ENCODE results near the gene UBE2V1.
A peak's percentile ranks its signal among the peaks of the same experiment; 100 is the strongest.
"Not testable (repeated sequence)": the region's sequence is repeated elsewhere in the genome, so short reads cannot be mapped to it uniquely, and the experiment has no call there.

The UBE2V1 gene

DNA sequence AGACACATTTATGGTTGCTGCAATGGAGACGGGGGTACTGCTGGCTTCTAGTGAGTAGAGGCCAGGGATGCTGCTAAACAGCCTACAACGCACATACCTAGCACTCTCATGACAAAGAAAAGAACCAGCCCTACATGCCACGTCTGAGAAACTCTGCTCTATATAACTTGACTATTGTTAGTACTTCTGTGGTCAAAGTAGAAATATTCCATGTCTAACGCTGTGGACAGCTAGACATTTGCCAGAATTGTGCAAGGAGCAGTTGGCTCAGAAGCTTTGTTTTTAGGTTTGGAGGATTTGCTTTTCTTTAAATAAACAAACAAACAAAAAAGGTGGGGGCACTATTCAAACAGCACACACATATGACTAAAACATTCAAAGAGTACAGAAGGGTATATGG lies 20.5 kb downstream of the UBE2V1 start:
- DNase-seq = no peak

DNA sequence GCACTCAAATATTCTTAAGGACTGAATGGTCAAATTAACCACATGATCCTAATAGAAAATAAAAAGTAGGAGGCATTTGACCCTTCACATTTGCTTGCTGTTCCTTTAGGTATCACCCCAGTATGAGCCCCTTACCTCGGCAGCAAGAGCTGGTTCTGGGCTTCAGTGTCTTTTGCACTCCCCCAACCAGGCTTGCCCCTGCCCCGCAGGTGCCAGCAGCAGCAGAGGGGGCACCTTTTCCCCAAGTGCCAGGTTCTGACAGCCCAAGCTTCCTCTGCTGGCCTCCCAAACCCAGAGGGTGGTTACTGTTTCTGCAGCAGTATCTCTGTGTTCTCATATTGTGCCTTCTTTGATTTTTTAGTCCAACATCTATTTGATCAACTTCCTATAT lies 23.2 kb downstream of the UBE2V1 start:
- DNase-seq = no peak

DNA sequence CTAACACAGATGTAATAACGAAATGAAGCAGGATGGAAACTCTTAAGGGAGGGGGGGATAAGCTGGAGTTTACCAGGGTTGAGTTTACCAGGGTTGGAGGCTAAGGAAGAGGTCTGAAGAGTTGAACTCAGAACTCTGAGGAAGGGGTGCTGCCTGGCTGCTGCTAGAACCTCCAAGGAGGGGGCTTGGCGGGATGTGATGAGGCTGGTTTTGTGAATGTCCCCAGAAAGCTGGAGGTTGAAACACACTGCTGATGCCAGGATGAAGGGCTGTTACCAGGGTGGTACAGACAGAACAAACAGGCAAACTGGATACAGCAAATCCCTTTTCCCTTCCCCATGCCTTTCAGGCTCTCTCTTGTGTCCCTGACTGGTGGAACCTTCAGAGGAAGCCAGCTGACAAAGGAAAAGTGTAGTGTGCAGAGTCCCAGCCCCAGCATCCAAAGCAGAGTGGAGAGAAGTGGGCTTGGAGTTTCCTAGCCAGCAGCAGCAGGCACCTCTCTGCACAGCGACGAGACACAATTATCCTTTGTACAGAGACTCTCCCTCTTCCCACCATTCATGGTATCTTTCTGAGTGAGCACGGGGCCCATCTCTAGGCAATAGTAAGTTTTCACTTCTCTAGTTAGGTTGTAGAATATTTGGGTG lies 23.7 kb downstream of the UBE2V1 start:
- DNase-seq = no peak

DNA sequence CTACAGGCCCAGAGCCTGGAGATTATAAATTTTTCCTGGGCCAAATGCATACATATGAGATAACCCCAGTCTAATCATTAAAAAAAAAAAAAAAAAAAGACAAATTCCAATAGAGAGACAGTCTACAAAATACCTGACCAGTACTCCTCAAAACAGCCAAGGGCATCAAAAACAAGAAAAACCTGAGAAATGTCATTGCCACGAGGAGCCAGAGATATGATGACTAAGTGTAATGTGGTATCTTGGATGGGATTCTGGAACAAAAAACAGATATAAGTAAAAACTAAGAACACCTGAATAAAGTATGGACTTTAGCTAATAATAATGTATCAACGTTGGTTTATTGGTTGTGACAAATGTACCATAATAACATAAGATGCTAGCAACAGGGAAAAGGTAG lies 24.9 kb downstream of the UBE2V1 start:
- no peak for DNase-seq

DNA sequence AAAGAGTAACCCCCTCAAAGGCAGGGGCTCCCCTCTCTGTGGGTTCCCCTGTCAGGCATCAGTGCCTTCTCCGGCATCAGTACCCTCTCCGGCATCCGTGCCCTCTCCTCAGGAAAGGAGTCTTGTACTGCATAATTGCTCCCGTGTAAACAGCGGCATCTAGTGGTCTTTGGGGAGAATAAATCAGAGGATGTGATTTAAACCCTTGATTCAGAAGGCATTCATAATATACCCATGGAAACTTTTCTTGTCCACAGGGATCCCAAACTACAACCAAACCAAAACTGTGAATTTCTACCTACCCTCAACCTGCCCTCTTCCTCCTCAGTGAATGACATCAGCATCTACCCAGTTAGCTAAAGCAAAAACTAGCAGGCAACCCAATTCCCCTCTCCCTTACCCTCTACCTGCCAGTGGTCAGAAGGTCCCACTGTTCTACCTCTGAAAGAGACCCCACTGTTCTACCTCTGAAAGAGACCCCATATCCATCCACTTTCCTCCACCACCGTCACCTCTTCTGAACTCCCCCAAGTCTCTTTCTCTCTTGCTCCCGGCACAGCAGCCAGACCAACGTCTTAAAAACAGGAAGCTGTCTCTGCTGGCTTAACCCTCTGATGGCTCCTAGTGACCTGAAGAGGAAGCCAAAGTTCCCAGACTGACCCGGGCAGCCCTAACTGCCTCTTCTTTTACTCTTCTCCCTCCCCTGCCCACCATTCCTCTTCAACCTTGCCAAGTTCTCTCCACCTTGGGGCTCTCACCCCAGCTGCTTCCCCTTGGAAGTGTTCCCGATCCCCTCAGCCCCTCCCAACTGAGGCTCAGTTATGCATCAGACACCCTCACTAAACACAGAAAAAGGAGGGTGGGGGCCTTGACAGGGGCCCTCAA lies 27.2 kb downstream of the UBE2V1 start:
- DNase-seq = peak; percentile 37

DNA sequence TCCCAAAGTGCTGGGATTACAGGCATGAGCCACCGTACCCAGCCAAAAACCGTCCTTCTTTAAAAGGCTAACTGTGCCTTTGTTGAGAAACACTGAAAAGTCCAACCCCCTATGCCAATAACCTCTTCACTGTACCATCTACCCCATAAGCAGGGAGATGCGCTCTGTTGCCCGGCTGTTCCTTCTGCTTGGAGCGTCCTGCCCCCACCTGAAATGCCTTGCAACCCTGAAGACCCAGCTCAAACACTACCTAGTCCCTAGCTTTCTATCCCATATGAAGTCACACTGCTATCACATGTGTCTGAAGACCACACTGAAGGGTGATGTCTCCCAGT lies 27.8 kb downstream of the UBE2V1 start:
- DNase-seq = no peak

DNA sequence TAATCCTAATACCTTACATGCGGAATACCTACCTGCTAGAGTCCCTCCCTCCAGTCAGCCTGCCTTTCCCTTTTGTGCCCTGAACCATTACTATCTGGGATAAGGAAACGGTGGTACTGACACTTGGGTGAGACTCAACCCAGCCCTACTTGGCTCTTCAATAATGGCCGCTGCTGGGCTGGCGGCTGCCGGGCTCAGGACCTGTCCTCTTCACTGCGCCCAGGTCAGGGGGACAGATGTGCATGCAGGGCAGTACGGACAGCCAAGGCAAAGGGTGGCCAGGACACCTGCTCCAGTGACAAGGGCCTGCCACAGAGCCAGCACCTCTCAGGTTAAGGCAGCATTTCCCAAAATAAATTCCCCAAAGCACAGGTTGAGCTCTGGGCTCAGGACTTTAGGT lies 29.9 kb downstream of the UBE2V1 start:
- no peak for DNase-seq

DNA sequence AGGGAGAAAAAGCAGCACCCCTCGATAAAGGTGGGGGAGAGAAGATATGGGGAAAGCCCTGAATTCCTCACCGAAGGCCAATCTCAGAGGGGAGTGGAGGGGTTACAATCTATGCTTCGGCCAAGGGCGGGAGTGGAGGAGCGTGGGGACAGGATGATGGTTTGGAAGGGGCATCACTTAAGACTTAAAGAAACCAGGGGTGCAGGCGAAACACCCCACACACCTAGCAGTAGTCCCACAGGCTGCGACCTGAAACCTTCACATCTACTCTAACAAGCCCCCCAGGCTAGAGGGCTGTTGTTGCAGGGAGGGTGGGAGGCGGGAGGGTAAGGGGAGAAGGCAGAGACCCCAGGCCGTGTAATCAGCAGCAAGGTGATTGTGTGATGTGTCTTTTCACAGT lies 30.9 kb downstream of the UBE2V1 start:
- not testable (repeated sequence) for DNase-seq

DNA sequence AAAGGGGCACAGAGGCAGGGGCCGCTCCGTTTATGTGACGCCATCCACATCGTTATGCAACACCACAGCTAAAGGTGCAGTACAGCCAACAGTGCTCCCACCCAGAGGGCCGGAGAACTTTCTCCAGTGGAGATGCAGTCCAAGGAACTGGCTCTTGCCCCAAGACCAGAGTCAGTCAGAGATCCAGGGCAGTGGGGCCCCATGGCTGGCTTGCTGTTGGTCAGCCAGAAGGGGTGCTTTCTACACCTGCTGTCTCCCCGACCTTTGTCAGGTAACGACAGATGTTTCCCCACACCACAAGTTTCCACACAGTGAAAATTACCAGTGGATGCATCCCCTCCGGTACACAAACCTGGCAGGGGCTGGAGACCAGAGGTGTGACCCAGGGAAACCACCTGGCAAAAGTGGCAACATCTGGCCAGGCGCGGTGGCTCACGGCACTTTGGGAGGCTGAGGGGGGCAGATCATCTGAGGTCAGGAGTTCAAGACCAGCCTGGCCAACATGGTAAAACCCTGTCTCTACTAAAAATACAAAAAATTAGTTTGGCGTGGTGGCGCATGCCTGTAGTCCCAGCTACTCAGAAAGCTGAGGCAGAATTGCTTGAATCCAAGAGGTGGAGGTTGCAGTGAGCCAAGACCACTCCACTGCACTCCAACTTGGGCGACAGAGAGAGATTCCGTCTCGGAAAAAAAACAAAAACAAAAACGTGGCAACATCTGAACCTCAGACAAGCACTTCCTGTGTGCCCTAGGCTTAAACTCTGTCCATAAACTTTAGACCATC lies 34.9 kb downstream of the UBE2V1 start:
- no peak for DNase-seq

DNA sequence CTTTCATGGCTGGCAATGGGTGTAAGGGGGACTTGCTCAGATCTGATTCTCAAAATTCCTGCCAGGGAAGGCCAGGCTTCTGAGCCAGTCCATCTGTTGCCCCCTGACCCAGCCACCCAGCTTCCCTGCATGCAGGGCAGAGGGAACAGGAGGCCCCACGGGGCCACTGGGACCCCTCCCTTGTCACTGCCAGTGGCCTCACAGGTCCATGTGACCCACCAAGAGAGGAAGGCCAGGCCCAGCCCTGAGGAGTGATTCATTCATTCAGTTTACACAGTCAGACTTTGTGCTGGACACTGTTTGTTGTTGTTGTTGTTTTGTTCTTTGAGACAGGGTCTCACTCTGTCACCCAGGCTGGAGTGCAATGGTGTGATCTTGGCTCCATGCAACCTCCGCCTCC lies 39.5 kb downstream of the UBE2V1 start:
- DNase-seq = no peak

DNA sequence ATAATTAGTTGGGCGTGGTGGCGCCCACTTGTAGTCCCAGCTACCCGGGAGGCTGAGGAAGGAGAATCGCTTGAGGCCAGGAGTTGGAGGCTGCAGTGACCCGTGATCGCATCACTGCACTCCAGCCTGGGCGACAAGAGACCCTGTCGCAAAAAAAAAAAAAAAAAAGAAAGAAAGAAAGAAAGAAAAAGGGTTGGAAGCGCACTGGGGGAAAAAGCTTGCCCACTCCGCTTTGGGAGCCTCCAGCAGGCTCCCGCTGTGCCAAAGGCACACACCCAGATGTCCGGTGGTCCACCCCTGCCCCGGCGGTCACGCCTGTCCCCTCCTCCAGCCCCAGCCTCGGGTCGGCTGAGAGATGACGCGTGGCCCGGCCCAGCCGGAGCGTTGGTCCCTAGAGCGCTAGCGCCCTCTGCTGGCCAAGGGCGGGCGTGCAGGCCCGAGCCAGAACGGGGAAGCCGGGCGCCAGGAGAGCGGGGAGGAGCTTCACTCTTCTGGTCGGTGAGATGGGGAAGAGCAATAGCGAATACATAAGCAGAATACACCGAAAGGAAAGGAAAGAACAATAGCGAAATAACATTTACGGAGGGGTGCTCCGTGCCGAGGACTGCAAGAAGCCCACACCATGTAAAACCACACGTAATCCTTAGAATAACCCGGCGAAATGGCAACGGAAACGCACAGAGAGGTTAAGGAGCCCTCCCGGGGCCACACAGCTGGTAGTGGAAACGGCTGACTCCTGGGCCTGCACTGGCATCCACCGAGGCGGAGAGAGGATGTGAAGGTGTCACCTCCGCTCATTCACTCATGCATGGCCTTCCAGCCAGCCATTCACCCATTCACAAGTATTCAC lies 41.7 kb downstream of the UBE2V1 start:
- DNase-seq = peak; percentile 66

DNA sequence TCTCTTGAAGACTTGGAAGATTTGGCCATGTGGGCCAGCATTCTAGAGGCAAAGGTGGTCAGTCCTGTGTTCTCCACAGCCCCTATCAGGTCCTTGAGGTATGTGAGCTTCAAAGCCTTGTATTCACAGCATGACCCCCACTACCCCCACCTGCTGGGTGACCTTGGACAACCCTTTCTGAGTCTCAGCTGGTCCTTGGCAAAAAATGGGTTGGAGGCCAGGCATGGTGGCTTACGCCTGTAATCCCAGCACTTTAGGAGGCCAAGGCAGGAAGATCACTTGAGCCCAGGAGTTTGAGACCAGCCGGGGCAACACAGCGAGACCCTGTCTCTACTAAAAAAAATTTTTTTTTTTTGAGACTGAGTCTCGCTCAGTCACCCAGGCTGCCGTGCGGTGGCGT lies 42.6 kb downstream of the UBE2V1 start:
- DNase-seq = no peak

DNA sequence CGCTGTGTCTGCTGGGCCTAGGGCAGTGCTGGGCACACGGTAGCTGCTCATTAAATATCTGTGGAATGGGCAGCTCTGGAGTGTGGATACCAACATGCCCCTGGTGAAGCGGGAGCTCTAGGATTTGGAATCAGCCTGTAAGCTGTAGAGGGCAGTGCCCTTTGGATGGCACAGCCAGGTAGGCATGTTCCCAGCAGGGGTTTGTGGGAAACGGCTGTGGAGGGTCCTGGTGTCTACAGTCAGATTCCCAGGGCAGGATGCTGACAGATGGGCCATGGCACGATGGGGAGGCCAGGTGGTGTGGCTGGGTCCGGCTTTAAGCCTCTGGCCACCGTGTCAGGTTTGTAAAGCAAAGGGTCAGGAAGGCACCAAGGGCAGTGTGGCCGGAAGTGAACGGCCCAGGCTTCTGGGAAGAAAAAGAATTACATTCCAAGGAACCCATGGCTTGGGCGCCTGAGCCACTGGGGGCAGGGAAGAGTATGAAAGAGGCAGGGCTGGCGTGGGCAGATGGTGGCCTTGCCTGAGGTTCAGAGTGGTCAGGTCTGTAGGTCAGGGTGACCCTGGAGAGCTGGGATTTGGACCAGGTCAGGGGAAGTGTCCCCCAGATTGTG lies 44.8 kb downstream of the UBE2V1 start:
- DNase-seq = no peak

DNA sequence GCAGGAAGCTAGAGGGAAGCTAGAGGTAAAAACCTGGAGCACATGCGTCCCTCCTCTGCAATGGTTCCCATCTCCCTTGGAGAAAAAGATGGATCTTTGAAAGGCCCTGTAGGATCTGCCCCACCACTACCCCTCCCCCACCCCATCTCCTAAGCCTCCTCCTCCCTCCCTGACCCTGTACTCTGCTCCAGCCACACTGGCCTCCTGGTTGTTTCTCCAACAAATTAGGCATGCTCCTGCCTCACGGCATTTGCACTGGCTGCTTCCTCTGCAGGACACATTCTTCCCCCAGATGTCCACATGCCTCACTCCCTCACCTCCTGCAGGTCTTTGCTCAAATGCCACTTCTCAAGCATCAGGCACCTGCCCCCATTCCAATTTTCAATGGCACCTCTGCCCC lies 45.5 kb downstream of the UBE2V1 start:
- no peak for DNase-seq

DNA sequence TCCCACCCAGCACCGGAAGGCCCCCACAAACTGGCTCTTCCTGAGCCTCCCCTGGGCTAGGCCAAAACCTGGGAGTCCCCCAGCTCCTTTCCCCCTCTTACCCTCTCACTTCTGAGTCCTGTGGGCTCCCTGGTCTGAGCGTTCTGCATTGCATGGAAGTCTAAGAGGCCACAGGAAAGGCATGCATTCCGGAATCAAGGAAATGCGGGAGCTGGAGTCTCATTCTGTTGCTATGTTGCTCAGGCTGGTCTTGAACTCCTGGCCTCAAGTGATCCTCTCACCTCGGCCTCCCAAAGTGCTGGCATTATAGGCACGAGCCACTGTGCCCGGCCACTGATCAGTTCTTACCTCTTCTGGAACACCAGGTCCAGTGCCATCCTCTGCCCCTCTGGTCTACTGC lies 45.9 kb downstream of the UBE2V1 start:
- no peak for DNase-seq

DNA sequence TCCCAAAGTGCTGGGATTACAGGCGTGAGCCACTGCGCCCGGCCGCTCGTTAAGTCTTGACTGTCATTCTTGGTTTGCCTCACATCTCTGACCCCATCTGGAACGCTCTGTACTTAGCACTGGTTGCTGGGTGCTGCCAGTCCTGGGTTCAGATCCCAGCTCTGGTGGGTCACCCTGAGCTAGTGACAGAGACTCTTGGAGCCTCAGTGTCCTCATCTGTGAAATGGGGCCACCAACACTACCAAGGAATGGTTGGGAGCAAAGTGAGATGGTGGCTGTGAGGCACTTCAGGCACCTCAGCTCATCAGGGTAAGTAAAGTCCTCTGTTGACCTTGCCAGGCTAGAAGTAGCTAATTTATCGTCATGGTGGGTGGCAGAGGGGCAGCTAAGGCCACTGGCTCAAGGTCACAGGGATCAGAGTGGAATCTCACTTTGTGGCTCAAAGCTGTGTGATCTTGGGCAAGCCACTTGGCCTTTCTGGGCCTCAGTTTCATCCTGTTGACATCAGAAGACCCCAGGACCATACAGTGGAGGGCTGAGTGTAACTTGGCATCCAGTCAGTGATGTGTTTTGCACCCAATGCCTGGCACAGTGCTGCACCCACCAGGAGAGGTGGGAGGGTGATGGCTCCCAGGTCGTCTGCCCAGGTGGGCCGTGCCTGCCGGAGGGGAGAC lies 46.7 kb downstream of the UBE2V1 start:
- DNase-seq = no peak

DNA sequence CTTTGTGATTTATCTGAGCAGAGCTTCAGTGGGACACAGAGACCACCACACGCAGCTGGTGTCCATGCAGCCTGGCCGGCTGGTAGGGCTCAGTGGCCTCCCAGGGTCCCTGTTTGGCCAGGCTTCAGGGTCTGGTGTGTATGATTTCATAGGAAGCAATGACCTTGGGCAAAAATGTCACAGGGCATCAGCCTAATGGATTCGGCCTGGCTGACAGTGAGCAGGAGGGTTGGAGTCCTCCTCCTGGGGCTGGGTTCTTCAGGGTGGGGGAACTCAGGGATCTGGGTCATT lies 47.7 kb downstream of the UBE2V1 start:
- DNase-seq = no peak

DNA sequence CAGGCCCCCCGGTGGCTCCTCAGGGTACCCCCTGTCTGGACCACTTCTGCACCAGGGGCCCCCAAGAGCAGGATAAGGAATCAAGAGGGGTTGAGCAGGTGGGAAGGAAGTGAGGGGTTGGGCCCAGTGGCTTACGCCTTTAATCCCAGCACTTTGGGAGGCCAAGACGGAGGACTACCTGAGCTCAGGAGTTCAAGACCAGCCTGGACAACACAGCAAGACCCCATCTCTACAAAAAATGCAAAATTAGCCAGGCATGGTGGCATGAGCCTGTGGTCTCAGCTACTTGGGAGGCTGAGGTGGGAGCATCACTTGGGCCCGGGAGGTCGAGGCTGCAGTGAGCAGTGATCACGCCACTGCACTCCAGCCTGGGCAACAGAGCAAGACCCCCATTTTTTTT lies 49.2 kb downstream of the UBE2V1 start:
- not testable (repeated sequence) for DNase-seq

DNA sequence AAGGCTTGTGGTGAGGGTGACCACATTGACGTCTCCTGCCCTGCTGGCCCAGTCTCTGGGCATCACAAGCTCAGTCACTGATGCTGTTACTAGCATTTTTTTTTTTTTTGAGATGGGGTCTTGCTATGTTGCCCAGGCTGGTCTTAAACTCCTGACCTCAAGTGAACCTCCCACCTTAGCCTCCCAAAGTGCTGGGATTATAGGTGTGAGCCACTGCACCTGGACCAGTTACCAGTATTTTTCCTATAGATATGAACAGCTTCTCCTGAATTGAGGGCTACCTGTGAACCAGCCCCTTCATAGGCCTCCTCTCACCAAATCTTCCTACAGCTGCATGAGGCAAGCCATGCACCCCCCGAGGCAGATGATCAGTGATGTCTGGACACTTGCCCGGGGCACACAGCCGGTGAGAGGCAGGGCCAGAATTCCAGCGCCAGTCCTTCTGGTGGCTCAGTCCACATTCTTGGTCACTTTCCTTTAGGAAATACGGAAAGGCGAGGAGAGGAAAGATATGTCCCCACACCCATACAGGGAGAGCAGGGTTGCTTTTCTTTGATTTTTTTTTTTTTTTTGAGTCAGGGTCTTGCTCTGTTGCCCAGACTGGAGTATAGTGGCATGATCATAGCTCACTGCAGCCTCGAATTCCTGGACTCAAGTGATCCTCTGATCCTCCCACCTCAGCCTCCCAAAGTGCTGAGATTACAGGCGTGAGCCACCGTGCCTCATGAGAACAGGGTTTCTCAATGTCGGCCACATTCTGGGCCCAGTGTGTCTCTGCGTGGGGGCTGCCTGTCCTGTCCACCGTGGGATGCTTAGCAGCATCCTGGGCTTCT lies 50.7 kb downstream of the UBE2V1 start:
- DNase-seq = no peak

DNA sequence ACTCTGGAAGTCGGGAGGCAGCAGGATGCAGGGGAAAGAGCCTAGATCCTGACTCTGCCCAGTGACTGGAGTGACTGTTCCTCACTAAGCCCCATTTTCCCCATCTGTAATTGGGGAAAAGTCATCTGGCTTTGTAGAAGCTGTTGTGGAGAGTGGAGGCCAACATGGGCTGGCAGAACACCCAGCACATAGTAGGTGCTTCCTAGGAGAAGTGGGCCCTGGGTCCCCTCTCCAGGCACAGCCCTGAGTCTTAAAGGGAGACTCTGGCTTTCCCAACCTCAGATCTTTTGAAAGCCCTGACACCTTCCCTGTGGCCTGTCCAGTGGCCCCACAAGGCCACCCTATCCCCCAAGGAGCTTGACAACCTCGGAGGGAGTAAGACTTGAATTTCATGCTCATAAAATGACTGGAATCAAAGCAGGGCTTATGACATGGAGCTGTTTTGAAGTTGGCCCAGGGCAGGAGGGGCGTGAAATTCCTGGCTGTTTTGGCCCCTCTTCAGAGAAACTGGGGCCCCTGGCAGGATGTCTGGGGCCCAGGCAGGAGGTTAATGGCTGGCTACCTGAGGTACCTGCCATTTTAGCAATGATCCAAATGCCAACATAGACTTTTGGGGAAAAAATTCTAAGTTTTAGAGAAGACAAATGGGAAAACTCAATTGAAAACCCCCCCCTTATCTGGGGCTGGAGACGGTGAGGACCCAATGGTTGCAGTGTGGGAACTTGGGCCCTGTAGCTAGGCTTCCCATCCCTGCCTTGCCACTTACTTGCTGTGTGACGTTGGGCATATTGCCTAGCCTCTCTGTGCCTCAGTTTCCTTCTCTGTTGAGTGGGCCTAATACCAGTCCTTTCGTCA lies 51.6 kb downstream of the UBE2V1 start:
- no peak for DNase-seq

Measured in NCI-H226 (cell line).